HG03066 (cell line): ENCODE results near the gene ITFG1.
A peak's percentile ranks its signal among the peaks of the same experiment; 100 is the strongest.
"Not testable (repeated sequence)": the region's sequence is repeated elsewhere in the genome, so short reads cannot be mapped to it uniquely, and the experiment has no call there.

ENCODE experiments used
- ATAC-seq: cut with Tn5 transposase; IDR thresholded peaks from one replicate; pipeline ENCODE4 v1.9.1; 2021; ENCODE audit warnings: low read depth; ENCODE audit not compliant: unreplicated experiment

Gene ITFG1

DNA sequence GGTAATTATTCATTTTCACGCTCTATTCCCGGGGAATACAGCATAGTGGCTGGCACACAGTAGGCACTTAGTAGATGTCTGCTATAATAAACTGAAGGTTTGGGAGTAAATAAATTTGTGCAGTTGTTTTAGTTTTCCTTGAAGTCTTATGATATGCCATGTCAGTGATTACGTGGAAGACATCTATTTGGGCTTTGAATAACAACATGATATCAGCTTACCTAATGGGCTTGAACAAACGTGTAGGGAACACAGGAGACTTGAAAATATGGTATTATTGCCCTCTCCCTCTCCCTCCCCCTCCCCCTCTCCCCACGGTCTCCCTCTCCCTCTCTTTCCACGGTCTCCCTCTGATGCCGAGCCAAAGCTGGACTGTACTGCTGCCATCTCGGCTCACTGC lies 280.8 kb downstream of the ITFG1 start:
- no peak for ATAC-seq

DNA sequence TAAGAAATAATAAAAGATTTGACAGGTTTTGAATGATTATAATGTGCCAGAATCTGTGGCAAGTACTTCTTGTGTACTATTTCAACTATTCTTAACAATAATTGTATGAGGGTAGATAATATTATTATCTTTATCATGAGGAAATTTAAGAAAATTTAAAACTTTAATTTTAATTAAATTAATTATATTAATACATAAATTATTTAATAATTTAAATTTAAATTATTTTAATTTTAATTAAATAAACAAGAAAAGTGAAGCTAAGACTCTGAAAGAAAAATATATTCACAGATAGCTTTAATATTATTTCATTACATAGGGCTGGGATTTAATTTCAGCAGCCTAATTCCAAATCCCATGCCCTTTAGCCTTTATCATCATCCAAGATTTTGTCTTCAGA lies 285.7 kb downstream of the ITFG1 start:
- ATAC-seq = no peak

GRCh38 chr16:47162670-47163420 lies 298.0 kb downstream of the ITFG1 start:
- no peak for ATAC-seq

GRCh38 chr16:47161464-47161863 lies 299.4 kb downstream of the ITFG1 start:
- no peak for ATAC-seq

- no peak for ATAC-seq
Measured at GRCh38 chr16:47160422-47160821, 300.4 kb downstream of the ITFG1 start.

- ATAC-seq = no peak
Measured at GRCh38 chr16:47158992-47159391, 301.9 kb downstream of the ITFG1 start.

DNA sequence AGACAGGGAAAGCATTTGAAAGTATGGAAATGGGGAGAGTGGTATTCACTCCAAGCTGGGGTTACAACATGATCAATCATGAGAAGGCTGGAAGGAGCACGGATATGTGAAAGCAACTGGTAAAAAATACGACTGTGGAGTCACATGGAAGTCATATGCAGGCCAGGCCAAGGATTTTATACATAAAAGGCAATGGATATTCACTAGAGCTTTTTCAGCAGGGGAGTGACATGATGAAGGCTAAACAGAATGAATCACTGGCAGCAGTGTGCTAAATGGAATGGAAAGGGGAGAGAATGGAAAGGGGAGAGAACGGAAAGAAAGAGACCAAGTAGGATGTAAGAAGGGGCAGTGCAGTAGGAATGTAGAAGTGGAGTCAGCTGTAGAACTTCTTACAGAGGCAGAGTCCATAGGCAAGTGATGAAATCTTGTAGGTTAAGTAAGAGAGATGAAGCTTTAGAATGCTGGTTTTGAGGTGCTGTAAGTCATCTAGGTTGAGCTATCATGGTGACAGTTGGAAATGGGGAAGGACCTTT lies 304.1 kb downstream of the ITFG1 start:
- ATAC-seq = no peak

DNA sequence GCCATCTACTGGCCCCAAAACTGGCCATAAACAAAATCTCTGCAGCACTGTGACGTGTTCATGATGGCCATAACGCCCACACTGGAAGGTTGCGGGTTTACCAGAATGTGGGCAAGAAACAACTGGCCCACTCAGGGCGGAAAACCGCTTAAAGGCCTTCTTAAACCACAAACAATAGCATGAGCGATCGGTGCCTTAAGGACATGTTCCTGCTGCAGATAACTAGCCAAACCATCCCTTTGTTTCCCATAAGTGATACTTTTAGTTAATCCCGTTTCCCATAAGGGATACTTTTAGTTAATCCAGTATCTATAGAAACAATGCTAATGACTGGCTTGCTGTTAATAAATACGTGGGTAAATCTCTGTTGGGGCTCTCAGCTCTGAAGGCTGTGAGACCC lies 308.4 kb downstream of the ITFG1 start:
- not testable (repeated sequence) for ATAC-seq

DNA sequence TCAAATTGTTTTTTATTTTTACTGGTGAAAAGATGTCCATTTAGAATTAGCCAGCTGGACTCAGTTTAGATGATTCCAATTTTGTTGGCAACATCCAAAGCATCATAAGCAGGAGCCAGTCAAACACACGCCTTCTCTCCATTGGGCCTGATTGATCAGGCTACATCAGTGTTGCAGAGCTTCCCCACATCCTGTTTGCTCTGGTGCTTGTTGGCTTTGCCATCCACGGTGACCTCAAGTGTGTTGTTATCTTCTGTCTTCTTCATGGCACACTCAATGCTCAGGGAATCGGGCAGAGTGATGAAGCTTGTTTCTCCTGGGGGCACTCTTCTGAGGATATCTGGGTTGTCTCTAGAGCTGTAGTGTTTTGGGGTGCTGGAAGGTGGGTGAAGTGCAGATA lies 310.8 kb downstream of the ITFG1 start:
- no peak for ATAC-seq

GRCh38 chr16:47144559-47144877 lies 316.3 kb downstream of the ITFG1 start:
- ATAC-seq = no peak

DNA sequence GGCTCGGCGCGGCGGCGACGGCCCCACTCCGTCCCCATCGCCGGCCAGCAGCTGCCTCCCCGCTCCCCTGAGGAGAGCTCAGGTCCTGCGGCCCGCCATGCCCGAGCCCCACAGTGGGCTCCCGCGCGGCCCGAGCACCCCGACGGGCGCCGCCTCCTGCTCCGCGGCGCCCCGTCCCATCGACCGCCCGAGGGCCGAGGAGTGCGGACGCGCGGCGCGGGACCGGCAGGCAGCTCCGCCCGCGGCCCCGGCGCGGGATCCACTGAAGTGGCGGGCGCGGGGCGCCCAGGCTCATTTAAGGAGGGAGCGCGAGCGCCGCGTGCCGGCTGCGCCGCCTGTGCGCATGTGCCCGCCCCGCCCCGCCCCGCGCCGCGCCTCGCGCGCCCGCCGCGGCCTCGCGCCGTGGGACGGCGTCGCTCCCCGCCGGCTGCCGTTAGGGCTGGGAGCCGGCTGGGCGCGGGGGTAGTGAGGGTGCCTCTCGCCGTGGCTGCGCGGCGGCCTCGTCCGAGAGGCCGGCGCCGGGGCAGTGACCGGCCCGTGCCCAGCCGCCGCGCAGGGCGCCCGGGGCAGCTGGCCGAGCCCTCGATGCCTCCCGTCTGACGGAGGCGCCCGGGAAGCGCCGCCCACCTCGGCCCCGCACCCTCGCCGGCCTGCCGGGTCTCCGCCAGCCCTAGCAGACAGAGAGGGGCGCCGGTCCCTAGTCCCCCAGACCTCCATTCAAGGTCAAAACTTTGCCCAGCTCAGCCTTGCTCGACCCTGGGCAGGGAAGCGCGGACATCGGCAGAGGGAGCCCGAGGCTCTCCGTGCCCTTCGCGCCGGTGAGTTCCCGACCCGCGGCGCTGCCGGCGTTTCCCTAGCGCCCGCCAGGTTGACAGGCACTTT lies 316.9 kb downstream of the ITFG1 start, which contains the start of gene NETO2:
NETO2 (minus strand) TSS at position 269 of the 882 bp plus-strand sequence. CDS start 333 bp downstream, outside the sequence.
- ATAC-seq = peak; percentile 48

GRCh38 chr16:47142821-47143676 lies 317.8 kb downstream of the ITFG1 start:
- ATAC-seq = peak; percentile 63

DNA sequence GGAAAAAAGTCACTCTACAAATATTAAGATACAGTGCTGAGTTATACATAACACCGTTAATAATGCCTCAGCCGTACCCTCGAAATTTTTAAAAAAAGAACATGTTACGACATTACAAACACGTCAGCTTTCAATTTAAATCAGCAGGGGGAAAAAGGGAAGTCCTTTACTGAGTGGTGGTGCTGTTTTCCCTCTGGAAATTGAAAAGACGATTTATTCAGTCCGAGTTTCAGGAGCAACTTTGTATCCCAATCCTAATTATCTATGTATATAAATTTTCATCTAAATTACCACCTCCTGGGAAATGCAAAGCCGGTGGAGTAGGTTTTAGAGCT lies 318.4 kb downstream of the ITFG1 start:
- no peak for ATAC-seq

- peak; percentile 51 for ATAC-seq
Measured at GRCh38 chr16:47141773-47142485, 318.9 kb downstream of the ITFG1 start.

DNA sequence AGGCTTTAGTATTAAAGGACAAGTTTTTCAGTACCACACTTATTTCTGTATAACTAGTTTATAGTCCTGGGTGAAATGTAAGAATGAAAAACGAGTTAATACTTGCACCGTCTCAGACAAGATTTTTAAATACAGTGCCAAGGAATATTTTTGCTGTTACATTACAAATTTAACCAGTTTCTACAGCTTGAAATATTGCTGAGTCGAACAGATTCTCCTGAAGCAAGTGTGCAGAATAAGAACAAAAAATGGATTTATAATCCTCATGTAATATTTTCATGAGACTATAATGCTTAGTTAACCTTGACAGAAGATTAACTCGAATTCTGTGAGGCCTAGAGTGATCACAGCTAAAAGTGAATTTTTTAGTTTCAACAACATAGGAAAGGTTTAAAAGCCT lies 320.2 kb downstream of the ITFG1 start:
- ATAC-seq = no peak

DNA sequence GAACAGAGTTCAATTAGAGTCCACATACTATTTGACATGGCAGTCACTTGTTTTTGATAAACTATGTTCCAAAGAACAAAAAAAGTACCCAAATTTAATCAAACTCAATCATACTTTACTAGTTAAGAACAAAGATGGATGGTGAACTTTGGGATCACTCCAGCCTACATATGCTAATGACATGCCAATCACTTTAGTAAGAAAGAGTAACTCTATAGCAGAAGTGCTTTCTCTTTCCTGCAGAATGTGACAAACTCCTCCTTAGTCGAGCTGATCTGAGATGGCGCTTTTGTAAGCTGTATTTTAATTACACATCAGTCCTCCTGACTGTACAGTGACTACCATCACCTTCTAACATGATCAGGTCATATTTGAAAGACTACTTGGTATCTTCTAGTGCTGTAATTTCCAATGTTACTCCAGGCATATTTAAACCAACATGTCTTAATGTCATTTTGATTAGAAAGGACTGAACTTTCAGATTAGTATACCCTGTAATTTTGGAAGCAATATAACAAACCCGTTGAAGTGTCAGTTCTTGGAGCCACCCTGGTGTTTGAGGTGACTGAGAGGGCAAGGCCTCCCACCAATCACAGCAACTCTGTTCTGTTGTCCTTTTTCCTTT lies 321.2 kb downstream of the ITFG1 start:
- ATAC-seq = no peak

GRCh38 chr16:47137925-47138324 lies 322.9 kb downstream of the ITFG1 start:
- not testable (repeated sequence) for ATAC-seq

DNA sequence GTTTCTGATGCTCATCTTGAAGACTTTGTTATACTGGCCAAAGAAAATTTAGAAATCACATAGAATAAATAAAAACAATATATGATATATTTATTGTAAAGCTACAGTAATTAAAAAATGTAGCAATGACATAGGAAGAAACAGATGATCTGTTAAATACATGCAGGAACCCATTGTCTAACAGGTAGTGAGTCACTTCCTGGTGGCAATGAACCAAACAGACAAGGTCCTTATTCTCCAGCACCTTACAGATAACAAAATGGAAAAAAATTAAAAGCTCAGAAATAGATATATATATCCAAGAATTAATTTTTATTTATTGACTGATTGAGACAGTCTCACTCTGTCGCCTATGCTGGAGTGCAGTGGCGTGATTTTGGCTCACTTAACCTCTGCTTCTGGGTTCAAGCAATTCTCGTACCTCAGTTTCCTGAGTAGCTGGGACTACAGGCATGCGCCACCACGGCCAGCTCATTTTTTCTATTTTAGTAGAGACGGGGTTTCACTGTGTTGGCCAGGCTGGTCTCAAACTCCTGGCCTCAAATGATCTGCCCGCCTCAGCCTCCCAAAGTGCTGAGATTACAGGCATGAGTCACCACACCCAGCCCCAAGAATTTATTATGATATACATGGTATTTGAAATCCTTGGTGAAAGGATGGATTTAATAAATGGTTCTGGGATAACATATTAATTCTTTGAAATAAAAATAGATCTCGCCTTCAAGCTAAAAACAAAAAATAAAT lies 324.6 kb downstream of the ITFG1 start:
- ATAC-seq = no peak

DNA sequence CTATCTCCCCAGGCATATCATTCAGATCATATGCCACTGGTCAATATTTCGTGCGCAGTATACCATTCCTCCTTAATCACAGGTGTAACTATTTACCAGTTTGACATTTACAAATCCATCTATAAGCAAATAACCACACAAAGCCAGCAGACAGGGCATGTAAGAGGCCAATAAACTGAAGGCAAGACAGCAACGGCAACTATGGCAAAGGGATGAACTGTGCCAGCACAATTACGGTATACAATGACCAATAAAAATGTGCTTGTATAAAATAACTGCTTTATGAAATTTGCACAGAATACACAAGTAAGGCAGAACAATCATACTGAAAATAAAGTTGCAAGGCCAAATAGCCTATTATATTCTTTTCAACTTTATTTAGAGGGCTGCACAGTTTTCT lies 326.3 kb downstream of the ITFG1 start:
- no peak for ATAC-seq
